Kidney epithelial cell (primary cell): ENCODE data around the gene TNNI3. TPM values are rescaled to one million over a fixed set of nuclear protein-coding genes. Genes with fewer than 3 reads are reported as not detected.

Experiments used
- DNase-seq: peaks from one replicate; pipeline ENCODE4 v3.0.0-alpha.2; 2010; ENCODE audit warnings: low read depth
- H3K27me3 ChIP-seq: 2 replicates; pipeline ENCODE4 v1.6.0; 2011; ENCODE audit warnings: low read length; ENCODE audit not compliant: control insufficient read depth, insufficient read depth
- H3K36me3 ChIP-seq: 2 replicates; pipeline ENCODE4 v1.5.1; 2011; ENCODE audit warnings: low read length; ENCODE audit not compliant: control insufficient read depth, insufficient read depth
- H3K4me3 ChIP-seq: 2 replicates; pipeline ENCODE4 v1.5.1; 2011; ENCODE audit warnings: low read depth, mild to moderate bottlenecking, control low read depth, low read length
- CTCF ChIP-seq: IDR thresholded peaks from 2 replicates; pipeline ENCODE4 v1.5.1; 2011; ENCODE audit warnings: mild to moderate bottlenecking, moderate library complexity, low read length, control low read depth, inconsistent platforms; ENCODE audit not compliant: insufficient read depth, poor library complexity, severe bottlenecking
- total RNA-seq: library from RNA; depleted of rRNA; stranded (reverse); fragments of >200 nt; gene quantifications from 2 replicates; pipeline ENCODE4 v1.2.3, GENCODE V29; 2015

The TNNI3 gene
- total RNA-seq, 1 donor from 2014 or later, result 4.7 TPM

- DNase-seq, result no peak
- Histone ChIP-seq H3K36me3 (peaks cover 2% of the 10 kb centered on the region), H3K27me3 (no peaks in the 10 kb centered on the region), H3K4me3 (no peak overlapping the region)
- no peak for TF ChIP-seq CTCF
Observed at GRCh38 chr19:55105237-55105636, 52.3 kb downstream of the TNNI3 start.

GRCh38 chr19:55103190-55103589, 54.3 kb downstream of the TNNI3 start:
- no peak for DNase-seq
- Histone ChIP-seq H3K27me3 (no peaks in the 10 kb centered on the region), H3K4me3 (no peak overlapping the region), H3K36me3 (peaks cover 2% of the 10 kb centered on the region)
- no peak for TF ChIP-seq CTCF

Other genes starting within 250 kb of the TNNI3 start
- gene NLRP7, start 210.2 kb downstream of the TNNI3 start, total RNA-seq, result not detected in 2 replicates
- 27.5 and 32.5 TPM in 2 replicates for gene NLRP2, start 191.4 kb downstream of the TNNI3 start, total RNA-seq
- 0.33 TPM in 1 of 2 replicates, not detected in the other for gene GP6, start 119.5 kb downstream of the TNNI3 start, total RNA-seq
- 16.6 and 23.4 TPM in 2 replicates for gene RDH13, start 94.6 kb downstream of the TNNI3 start, total RNA-seq
- 30.5 and 33.8 TPM in 2 replicates for gene EPS8L1, start 81.9 kb downstream of the TNNI3 start, total RNA-seq
- gene PPP1R12C, start 40.1 kb downstream of the TNNI3 start, total RNA-seq, result 62.9 and 94.8 TPM in 2 replicates
- gene TNNT1, start 8.5 kb downstream of the TNNI3 start, total RNA-seq, result 5.8 and 7.1 TPM in 2 replicates
- 0.21 and 1.3 TPM in 2 replicates for gene DNAAF3, start 8.9 kb upstream of the TNNI3 start, total RNA-seq
- 0.17 TPM in 1 of 2 replicates, not detected in the other for gene SYT5, start 22.6 kb upstream of the TNNI3 start, total RNA-seq
- 0.55 and 2.1 TPM in 2 replicates for gene PTPRH, start 51.8 kb upstream of the TNNI3 start, total RNA-seq
- gene TMEM86B, start 71.0 kb upstream of the TNNI3 start, total RNA-seq, result 2.3 and 7.5 TPM in 2 replicates
- 41.5 and 51.3 TPM in 2 replicates for gene PPP6R1, start 101.3 kb upstream of the TNNI3 start, total RNA-seq
- 64.3 and 77.8 TPM in 2 replicates for gene HSPBP1, start 122.4 kb upstream of the TNNI3 start, total RNA-seq
- gene BRSK1, start 126.3 kb upstream of the TNNI3 start, total RNA-seq, result 4.7 and 6.0 TPM in 2 replicates
- not detected in 2 replicates for gene TMEM150B, start 167.6 kb upstream of the TNNI3 start, total RNA-seq
- gene KMT5C, start 182.1 kb upstream of the TNNI3 start, total RNA-seq, result 9.6 and 11.9 TPM in 2 replicates
- 0.14 and 0.29 TPM in 2 replicates for gene COX6B2, start 197.0 kb upstream of the TNNI3 start, total RNA-seq
- gene GARIN5B, start 205.5 kb upstream of the TNNI3 start, total RNA-seq, result 0.07 TPM in 1 of 2 replicates, not detected in the other
- 32.1 and 38.7 TPM in 2 replicates for gene IL11, start 212.7 kb upstream of the TNNI3 start, total RNA-seq
- gene TMEM190, start 219.1 kb upstream of the TNNI3 start, total RNA-seq, result not detected in 2 replicates
- gene TMEM238, start 226.6 kb upstream of the TNNI3 start, total RNA-seq, result 1.4 and 4.1 TPM in 2 replicates
- gene RPL28, start 228.2 kb upstream of the TNNI3 start, total RNA-seq, result 630 and 742 TPM in 2 replicates